HepG2 (cell line): ENCODE data around the gene RAB1B. TPM values are rescaled to one million over a fixed set of nuclear protein-coding genes. Genes with fewer than 3 reads are reported as not detected.

Experiments used
- CAMTA2 ChIP-seq: sonication (generic); formaldehyde crosslinking; IDR thresholded peaks from 2 replicates; pipeline ENCODE4 v1.4.0; 2020; ENCODE audit warnings: mild to moderate bottlenecking, missing genetic modification reagents, borderline replicate concordance
- HES4 ChIP-seq: sonication (generic); formaldehyde crosslinking; IDR thresholded peaks from 2 replicates; pipeline ENCODE4 v1.9.0; 2021; ENCODE audit warnings: mild to moderate bottlenecking, missing genetic modification reagents, borderline replicate concordance
- HHEX ChIP-seq: IDR thresholded peaks from 2 replicates; pipeline ENCODE4 v1.6.1; 2016; ENCODE audit warnings: control low read depth
- MAF1 ChIP-seq: sonication (generic); formaldehyde crosslinking; IDR thresholded peaks from 2 replicates; pipeline ENCODE4 v1.5.0; 2020; ENCODE audit warnings: missing genetic modification reagents, borderline replicate concordance
- MBD4 ChIP-seq: IDR thresholded peaks from 2 replicates; pipeline ENCODE4 v1.6.1; 2012; ENCODE audit warnings: low read length, inconsistent platforms, borderline replicate concordance
- NFATC3 ChIP-seq: sonication (generic); formaldehyde crosslinking; IDR thresholded peaks from 2 replicates; pipeline ENCODE4 v1.5.1; 2020; ENCODE audit warnings: mild to moderate bottlenecking, missing genetic modification reagents
- POLR2A ChIP-seq, 2 experiments: IDR thresholded peaks; 2 replicates each; pipeline ENCODE4 v1.6.1; 2011; ENCODE audit warnings: low read depth in 2 of 2, low read length in 2 of 2, mild to moderate bottlenecking in 1 of 2, moderate library complexity in 1 of 2; ENCODE audit not compliant: insufficient read depth in 1 of 2
- SATB2 ChIP-seq: sonication (generic); formaldehyde crosslinking; IDR thresholded peaks from 2 replicates; pipeline ENCODE4 v1.5.0; 2020; ENCODE audit warnings: missing genetic modification reagents
- SETDB1 ChIP-seq: sonication (generic); formaldehyde crosslinking; IDR thresholded peaks from 2 replicates; pipeline ENCODE4 v1.5.1; 2020; ENCODE audit warnings: missing genetic modification reagents, mild to moderate bottlenecking, borderline replicate concordance
- TBX2 ChIP-seq: sonication (generic); formaldehyde crosslinking; IDR thresholded peaks from 2 replicates; pipeline ENCODE4 v1.5.0; 2020; ENCODE audit warnings: missing genetic modification reagents, mild to moderate bottlenecking, borderline replicate concordance
- TEAD3 ChIP-seq: optimal IDR thresholded peaks from 2 replicates; pipeline ENCODE3; 2016; ENCODE audit warnings: borderline replicate concordance
- TGIF2 ChIP-seq: IDR thresholded peaks from 2 replicates; pipeline ENCODE4 v1.6.1; 2016; ENCODE audit warnings: control low read depth, missing compliant biosample characterization
- ZNF24 ChIP-seq: fragments of 450-650 bp; IDR thresholded peaks from 2 replicates; pipeline ENCODE4 v1.6.1; 2017; ENCODE audit warnings: antibody characterized with exemption, mild to moderate bottlenecking
- ZSCAN20 ChIP-seq: sonication (generic); formaldehyde crosslinking; IDR thresholded peaks from 2 replicates; pipeline ENCODE4 v1.4.0; 2020; ENCODE audit warnings: missing genetic modification reagents, mild to moderate bottlenecking, borderline replicate concordance
- ZSCAN29 ChIP-seq: sonication (generic); formaldehyde crosslinking; conservative IDR thresholded peaks from 2 replicates; pipeline ENCODE4 v1.4.0; 2020; ENCODE audit warnings: mild to moderate bottlenecking, missing genetic modification reagents
- polyA plus RNA-seq, 8 experiments: library from polyadenylated mRNA; depleted of rRNA in 3 of 8; stranded (reverse) in 7 of 8; unstranded in 1 of 8; fragments of >200 nt; fragmentation: Illumina TruSeq in 4 of 8; extraction: Trizol in 4 of 8; gene quantifications; 2 replicates each; pipeline versions ENCODE4 v1.2.1 to v1.2.3, GENCODE V29; 2011 to 2016; ENCODE audit warnings: low read depth in 4 of 8, missing spikeins in 1 of 8, mixed read lengths in 1 of 8; ENCODE audit not compliant: insufficient read depth in 1 of 8
- total RNA-seq, 5 experiments: library from RNA; depleted of rRNA; stranded (reverse); fragments of >200 nt; fragmentation: Illumina TruSeq; extraction: Trizol; gene quantifications; 2 replicates each; pipeline ENCODE4 v1.2.3, GENCODE V29; 2016; ENCODE audit warnings: low read depth in 1 of 5
- TF ChIP-seq, protein P1 (sequence below): sonication (generic); formaldehyde crosslinking; IDR thresholded peaks from 2 replicates; pipeline ENCODE4 v1.4.0; 2020; ENCODE audit warnings: missing genetic modification reagents, borderline replicate concordance
- TF ChIP-seq, protein P2 (sequence below), 2 experiments: sonication (generic) in 1 of 2; formaldehyde crosslinking in 1 of 2; IDR thresholded peaks; 2 replicates each; pipeline versions ENCODE4 v1.4.0 to v1.6.1; 2016 to 2020; ENCODE audit warnings: borderline replicate concordance in 1 of 2, low read depth in 1 of 2, mild to moderate bottlenecking in 1 of 2, missing genetic modification reagents in 1 of 2
- TF ChIP-seq, protein P3 (sequence below): sonication (generic); formaldehyde crosslinking; IDR thresholded peaks from 2 replicates; pipeline ENCODE4 v1.4.0; 2020; ENCODE audit warnings: missing genetic modification reagents, borderline replicate concordance

Gene RAB1B
- total and polyA plus RNA-seq, 2 of the 13 experiments (the other 11 are each of a cell fraction or from before 2014, with no cell fraction given) = 77.9 to 87.9 TPM

DNA sequence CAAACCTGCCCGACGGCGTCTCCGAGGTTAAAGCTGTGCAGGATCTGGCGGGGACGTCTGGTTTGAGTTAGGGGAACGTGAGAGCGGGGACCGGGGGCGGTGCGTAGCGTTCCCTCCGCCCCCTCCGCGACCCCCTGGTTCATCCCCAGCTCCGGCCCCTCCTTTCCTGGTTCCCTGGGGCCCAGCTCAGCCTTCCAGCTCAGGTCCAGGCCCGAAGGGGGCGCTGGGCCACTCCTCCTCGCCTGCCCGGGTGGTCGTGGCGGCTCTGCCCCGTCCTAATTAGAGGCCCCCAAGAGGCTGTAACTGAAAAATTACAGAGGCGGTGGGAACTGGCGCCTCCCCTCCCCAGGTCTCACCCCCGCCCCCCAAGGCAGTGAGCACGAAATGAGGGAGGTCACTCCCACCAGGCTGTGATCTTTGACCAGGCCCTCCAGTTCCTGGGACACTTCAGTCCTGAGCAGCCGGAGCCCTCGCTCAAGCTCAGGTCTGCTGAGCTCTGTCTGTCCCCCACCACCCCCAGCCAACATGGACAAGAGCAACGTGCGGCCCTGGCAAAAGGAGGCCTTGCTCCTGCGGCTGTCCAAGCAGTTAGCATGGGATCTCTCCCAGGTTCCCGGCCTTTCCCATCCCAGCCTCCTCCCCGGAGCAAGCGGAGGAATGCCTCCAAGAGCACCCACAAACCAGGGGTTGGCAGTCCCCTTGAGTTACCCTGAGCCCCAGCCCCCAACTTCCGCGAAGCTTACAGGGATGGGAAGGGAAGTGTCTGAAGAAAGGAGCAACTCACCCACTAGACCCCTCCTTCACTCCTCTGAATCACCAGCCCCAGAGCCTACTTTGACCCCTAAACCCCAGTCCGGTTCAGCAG lies 45.1 kb downstream of the RAB1B start (continued):
- TF ChIP-seq NFATC3 = no peak
- no peak for TF ChIP-seq SETDB1 (CRISPR knock-in tag)
- TF ChIP-seq SATB2 (CRISPR knock-in tag) = no peak
- TF ChIP-seq, protein P1, sequence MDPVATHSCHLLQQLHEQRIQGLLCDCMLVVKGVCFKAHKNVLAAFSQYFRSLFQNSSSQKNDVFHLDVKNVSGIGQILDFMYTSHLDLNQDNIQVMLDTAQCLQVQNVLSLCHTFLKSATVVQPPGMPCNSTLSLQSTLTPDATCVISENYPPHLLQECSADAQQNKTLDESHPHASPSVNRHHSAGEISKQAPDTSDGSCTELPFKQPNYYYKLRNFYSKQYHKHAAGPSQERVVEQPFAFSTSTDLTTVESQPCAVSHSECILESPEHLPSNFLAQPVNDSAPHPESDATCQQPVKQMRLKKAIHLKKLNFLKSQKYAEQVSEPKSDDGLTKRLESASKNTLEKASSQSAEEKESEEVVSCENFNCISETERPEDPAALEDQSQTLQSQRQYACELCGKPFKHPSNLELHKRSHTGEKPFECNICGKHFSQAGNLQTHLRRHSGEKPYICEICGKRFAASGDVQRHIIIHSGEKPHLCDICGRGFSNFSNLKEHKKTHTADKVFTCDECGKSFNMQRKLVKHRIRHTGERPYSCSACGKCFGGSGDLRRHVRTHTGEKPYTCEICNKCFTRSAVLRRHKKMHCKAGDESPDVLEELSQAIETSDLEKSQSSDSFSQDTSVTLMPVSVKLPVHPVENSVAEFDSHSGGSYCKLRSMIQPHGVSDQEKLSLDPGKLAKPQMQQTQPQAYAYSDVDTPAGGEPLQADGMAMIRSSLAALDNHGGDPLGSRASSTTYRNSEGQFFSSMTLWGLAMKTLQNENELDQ (CRISPR knock-in tag) = no peak
- TF ChIP-seq TBX2 = no peak; the same call in 1 of the 2 replicates
- TF ChIP-seq, protein P2, sequence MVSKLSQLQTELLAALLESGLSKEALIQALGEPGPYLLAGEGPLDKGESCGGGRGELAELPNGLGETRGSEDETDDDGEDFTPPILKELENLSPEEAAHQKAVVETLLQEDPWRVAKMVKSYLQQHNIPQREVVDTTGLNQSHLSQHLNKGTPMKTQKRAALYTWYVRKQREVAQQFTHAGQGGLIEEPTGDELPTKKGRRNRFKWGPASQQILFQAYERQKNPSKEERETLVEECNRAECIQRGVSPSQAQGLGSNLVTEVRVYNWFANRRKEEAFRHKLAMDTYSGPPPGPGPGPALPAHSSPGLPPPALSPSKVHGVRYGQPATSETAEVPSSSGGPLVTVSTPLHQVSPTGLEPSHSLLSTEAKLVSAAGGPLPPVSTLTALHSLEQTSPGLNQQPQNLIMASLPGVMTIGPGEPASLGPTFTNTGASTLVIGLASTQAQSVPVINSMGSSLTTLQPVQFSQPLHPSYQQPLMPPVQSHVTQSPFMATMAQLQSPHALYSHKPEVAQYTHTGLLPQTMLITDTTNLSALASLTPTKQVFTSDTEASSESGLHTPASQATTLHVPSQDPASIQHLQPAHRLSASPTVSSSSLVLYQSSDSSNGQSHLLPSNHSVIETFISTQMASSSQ (IDR thresholded peaks at IDR 0.05; ENCODE audit: low read depth) = no peak
- TF ChIP-seq, protein P2 (CRISPR knock-in tag; IDR thresholded peaks at IDR 0.05; ENCODE audit: borderline replicate concordance) = no peak
- TF ChIP-seq ZSCAN29 (CRISPR knock-in tag) = no peak
- TF ChIP-seq MAF1 = no peak
- no peak for TF ChIP-seq TEAD3 (CRISPR knock-in tag)
- no peak for TF ChIP-seq HHEX (CRISPR knock-in tag)
- TF ChIP-seq, protein P3, sequence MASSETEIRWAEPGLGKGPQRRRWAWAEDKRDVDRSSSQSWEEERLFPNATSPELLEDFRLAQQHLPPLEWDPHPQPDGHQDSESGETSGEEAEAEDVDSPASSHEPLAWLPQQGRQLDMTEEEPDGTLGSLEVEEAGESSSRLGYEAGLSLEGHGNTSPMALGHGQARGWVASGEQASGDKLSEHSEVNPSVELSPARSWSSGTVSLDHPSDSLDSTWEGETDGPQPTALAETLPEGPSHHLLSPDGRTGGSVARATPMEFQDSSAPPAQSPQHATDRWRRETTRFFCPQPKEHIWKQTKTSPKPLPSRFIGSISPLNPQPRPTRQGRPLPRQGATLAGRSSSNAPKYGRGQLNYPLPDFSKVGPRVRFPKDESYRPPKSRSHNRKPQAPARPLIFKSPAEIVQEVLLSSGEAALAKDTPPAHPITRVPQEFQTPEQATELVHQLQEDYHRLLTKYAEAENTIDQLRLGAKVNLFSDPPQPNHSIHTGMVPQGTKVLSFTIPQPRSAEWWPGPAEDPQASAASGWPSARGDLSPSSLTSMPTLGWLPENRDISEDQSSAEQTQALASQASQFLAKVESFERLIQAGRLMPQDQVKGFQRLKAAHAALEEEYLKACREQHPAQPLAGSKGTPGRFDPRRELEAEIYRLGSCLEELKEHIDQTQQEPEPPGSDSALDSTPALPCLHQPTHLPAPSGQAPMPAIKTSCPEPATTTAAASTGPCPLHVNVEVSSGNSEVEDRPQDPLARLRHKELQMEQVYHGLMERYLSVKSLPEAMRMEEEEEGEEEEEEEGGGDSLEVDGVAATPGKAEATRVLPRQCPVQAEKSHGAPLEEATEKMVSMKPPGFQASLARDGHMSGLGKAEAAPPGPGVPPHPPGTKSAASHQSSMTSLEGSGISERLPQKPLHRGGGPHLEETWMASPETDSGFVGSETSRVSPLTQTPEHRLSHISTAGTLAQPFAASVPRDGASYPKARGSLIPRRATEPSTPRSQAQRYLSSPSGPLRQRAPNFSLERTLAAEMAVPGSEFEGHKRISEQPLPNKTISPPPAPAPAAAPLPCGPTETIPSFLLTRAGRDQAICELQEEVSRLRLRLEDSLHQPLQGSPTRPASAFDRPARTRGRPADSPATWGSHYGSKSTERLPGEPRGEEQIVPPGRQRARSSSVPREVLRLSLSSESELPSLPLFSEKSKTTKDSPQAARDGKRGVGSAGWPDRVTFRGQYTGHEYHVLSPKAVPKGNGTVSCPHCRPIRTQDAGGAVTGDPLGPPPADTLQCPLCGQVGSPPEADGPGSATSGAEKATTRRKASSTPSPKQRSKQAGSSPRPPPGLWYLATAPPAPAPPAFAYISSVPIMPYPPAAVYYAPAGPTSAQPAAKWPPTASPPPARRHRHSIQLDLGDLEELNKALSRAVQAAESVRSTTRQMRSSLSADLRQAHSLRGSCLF = no peak
- TF ChIP-seq MBD4 = no peak
- no peak for TF ChIP-seq HES4 (CRISPR knock-in tag)
- peak; percentile 9; the same call in 1 of the 2 replicates for TF ChIP-seq TGIF2 (CRISPR knock-in tag)
- 0 out of 2 replicates have a peak, but pooled peaks have one; percentile 12 for TF ChIP-seq CAMTA2 (CRISPR knock-in tag)
- TF ChIP-seq POLR2A (IDR thresholded peaks at IDR 0.05; ENCODE audit: insufficient read depth in 1 of 2, low read depth in 2 of 2, low read length in 2 of 2) = peak in 1 of 2 experiments; percentile 67; a peak in 2 of 4 replicates
- no peak for TF ChIP-seq ZNF24
- TF ChIP-seq ZSCAN20 (CRISPR knock-in tag) = no peak
